IPS-NIHi7 (cell line): Measurements from ENCODE around the gene HIPK2.

Source experiments
- DNase-seq: peaks from one replicate; pipeline ENCODE4 v3.0.0; 2012; ENCODE audit warnings: mixed read lengths; ENCODE audit errors: extremely low spot score

The HIPK2 gene

DNA sequence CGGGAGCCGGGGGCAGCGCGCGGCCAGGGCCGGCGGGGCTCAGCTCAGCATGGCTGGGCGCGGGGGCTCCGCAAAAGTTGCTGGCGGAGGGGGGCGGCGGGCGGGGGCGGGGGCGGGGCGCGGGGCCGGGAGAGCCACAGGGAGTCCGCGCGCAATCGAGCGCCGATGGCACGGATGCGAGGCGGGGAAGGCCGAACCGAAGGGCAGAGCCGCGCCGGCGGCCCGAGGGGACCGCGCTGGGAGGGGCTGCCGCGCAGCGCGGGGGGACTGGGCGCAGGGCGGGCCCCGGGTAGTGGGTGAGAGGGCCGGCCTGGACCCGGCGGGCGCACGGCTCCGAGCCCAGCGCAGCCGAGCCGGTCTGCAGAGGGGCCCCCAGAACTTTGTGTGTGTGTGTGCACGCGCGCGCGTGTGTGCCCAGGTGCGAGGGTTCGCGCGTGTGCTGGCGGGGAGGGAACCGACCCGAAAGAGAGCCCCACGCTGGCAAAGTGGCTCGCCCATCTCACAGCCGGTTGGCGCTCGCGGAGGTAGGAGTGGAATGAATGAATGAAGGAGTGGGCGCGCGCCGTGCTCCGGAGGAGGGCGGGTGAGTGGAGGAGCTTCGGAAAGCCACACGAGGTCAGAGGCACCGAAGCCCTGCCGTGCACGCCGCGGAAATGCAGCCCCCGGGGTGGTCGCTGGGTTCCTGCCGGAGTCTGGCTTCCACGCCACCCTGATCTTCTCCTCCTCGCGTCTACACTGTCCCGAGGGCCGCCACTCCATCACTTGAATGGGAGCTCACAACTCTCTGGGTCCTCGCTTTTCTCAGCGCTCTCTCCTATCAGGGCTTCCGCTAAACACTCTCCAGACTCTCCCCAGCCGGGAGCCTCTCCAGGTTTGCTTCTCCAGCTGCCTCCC lies at the start of gene HIPK2:
HIPK2 (minus strand) TSS at position 51 of the 894 bp plus-strand sequence. CDS start 375 bp downstream, outside the sequence.
- DNase-seq: peak; percentile 92

DNA sequence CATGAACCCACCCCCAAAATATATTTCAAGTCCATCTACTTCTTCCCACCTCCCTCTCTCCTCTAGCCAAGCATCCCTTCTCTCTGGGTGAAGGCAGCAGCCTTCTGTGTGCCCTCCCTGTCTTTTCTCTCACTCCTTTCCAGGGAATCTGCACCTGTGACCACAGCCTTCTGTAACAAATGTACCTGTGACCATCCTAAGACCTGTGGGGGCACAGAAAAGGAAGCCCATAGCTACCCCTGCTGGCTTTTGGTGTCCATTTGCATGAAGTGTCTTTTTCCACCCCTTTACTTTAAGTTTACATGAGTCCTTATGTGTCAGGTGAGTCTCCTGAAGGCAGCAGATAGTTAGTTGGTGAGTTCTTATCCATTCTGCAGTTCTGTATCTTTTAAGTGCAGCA lies 49.2 kb upstream of the HIPK2 start:
- DNase-seq: no peak

DNA sequence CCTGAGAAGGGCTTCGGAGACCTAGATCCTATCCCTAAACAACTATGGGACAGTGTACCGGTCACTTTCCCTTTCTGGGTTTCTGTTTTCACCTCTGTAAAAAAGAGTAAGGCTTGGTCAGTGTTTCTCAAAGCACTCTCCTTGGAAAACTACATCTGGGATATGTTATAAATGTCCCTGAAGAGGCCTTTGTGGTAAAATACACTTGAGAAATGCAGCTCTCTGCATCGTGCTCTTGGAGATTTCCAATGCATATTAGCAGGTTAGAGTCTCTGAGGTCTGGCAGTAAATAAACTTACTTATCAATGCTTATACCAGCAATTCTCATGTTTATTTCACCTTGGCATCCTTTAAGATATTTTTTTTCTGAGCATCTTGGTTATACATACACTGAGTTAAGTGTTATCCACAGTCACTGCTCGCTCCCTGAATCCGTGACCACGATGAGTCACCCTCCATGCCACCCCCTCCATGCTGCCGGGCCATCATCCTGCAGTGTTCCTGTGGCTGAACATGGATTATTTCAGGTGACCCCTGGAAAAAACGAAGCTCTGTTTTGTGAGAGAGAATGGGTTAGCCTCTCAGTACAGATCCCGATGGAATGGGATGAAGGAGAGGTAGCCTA lies 48.0 kb upstream of the HIPK2 start:
- no peak for DNase-seq

DNA sequence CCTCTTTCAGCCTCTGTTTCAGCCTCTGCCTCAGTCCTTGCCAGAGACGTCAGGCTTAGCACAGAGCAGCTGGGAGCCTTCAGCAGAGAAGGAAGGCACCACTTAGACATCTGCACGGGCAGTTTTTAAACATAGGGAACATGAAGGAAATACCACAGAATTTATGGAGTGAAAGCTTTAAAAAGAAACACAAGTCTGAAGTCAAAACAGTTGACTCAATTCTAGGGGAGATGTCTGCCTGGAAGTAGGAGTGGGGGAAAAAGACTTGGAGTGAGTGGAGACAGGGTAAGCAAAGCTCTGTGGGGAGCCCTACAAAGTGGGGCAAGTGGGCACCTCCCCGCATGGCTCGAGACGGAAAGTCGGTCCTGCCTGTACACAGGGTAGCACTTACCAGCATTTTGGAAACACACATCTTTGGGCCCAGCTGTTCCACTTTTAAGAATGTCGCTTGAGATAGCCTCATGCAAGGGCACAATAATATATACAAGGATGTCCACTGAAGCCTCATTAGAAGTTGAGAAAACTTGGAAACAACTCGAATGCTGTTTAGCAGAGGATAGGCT lies 46.2 kb upstream of the HIPK2 start:
- DNase-seq: no peak

DNA sequence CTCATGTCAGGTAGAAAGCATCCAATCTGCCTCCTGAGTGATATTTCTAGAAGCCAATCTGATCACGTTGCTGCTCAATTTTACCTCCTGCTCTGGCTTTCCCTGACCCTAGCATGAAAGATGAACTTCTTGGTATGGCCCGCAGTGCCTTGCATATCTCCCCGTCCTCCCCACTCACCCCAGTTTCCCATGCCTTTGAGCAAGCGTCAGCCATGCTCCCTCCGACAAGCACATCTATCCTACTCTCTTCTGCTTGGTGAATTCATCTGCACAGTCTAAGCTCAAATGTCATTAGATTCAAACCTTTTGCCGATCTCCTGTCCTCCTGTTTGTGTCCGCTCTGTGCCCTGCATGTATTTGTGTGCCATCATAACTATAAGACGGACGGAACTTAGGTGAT lies 45.1 kb upstream of the HIPK2 start:
- DNase-seq: no peak

DNA sequence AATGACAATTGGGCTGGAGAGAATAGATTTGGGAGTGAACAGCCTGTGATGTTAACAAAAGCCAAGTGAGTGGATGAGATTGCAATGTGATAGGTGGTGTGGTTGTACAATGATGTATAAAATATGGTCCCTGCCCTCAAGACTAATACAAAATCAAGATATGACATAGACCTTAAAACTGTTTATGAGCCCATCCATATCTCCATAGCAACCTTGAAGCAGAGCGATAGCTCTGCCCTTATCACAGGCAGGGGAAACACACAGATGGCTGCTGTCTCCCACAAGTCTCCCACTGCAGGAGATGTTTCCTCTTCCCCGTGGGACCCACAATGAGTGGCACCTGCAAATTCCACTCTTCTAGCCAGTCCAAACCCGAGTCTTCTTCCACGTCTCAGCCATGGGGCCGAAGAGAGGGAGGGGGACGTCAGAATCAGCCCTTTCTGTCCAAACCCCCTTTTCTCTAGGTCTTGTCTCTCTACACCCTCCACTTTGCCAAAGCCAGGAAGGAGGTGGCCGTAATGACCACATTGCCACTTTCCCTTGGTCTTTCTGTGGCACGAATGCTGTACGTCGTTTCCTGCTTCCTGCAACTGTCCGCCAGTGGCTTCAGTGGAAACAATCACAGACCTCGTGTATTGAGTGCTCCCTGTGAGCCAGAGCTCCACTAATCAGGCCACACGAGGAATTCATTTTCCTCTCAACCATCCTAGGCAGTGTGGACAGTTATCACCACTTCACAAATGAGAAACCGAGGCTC lies 43.7 kb upstream of the HIPK2 start:
- no peak for DNase-seq

GRCh38 chr7:139820089-139820488 lies 42.3 kb upstream of the HIPK2 start:
- no peak for DNase-seq

DNA sequence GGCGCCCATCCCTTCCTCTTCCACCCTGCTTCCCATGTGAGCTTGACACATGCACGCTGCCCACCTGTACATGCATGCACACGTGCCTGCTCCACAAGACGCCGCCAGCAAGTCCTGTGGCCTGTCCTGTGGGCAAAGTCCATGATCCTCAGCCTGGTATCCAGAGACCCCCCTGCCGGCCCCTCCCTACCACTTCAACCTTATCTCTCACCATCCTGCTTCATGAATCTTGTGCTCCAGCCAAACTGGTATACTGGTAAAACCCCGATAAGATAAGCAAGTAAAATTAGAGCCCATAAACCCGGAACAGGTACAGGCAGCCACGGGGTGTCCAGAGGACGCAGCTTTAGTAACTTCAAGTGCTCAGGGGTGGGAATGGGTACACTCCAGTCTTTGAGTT lies 39.5 kb upstream of the HIPK2 start:
- no peak for DNase-seq

- DNase-seq: no peak
These were observed 35.9 kb upstream of the HIPK2 start for GRCh38 chr7:139813689-139814088.

GRCh38 chr7:139813151-139813550 lies 35.4 kb upstream of the HIPK2 start:
- DNase-seq: no peak

DNA sequence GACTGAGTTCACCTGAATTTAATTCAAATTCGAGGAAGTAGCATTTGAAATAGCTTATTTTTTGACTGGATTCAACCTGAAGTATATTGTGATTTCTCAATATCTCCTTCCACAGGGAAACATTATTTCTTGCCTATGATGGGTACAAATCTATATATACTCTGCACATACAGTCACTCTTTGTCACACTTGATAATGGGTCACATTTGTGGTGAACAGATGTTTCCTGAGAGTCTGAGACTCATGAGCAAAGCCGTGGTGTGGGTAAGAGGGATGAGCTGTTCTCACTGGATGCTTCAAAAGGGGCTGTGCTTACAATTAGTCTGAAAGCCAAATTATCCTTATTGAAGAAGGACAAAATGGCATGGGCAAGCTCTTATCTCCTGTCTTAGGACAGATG lies 33.3 kb upstream of the HIPK2 start:
- no peak for DNase-seq

DNA sequence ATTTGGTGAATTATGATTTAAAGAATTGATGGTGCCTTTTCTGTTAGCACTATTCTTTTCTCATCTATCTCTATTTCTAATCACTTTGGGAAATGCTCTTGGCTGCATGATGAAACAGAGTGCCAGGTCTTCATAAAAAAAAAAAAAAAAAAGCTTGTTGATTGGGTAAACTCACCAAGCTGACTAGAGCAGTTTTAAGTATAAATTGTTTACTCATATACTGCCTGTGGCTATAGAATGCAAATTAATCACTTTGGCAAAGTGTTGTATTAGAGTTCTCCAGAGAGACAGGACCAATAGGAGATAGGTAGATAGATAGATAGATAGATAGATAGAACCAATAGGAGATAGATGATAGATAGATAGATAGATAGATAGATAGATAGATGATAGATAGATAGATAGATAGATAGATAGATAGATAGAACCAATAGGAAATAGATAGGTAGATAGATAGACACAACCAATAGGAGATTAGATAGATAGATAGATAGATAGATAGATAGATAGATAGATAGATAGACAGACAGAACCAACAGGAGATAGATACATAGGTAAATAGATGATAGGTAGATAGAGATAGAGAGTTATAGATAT lies 31.1 kb upstream of the HIPK2 start:
- no peak for DNase-seq

DNA sequence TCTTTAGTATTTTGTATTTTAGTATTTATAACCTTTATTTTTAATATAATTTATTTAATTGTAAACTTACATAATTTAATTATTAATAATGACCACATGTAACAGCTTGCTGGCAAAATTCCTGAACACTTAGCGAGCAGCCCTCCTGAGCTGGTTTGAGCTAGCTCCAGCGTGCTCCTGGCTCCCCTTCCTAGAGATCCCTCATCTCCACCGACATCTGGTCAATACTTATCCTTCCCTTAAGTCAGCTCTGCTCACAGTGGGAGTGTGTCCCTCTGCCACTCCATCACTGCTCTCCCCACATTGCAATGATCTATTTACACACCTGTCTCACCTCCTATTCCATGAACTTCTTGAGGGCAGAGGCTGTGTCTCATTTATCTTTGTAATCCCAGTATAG lies 30.6 kb upstream of the HIPK2 start:
- no peak for DNase-seq

DNA sequence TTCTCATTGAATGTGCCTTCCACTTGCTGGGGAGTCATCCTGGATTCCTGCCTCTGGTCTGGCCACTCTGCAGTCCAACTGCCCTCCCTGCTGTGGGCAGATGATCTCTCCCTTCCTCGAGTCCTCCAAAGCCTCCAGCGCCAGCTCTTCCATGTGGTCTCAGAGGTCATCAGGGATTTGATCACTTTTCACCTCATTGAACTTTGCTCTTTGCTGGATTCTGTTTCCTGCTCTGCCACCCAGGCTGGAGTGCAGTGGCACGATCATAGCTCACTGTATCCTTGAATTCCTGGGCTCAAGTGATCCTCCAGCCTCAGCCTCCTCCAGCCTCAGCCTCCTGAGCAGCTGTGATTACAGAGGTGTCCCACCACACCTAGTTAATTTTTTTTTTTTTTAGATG lies 29.2 kb upstream of the HIPK2 start:
- no peak for DNase-seq

DNA sequence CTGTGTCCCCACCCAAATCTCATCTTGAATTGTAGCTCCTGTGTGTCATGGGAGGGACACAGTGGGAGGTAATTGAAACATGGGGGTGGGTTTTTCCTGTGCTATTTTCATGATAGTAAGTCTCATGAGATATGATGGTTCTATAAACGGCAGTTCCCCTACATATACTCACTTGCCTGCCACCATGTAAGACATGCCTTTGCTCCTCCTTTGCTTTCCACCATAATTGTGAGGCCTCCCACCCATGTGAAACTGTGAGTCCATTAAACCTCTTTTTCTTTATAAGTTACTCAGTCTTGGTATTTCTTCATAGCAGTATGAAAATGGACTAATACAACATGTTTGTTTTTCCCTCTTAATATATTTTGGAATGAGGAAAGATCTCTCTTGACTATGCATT lies 26.8 kb upstream of the HIPK2 start:
- no peak for DNase-seq

DNA sequence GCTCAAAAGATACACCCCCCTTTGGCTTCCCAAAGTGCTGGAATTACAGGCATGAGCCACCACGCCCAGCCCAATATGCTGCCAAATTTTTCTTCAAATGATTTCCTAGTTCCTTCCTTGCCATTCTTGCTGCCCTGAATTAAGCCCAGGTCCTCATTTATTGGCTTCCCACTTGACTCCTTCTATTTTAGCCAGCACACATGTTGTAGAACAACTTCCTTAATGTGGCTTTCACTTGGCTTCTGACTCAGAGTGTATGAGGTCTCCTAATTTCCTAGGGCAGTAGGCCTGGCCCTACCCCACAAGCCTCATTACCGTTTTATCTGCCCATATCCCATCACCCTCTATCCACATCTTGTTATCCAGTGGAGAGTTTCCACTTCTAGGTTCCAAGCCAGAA lies 21.8 kb upstream of the HIPK2 start:
- DNase-seq: no peak

- DNase-seq: no peak
These were observed 21.1 kb upstream of the HIPK2 start for GRCh38 chr7:139798892-139799291.

GRCh38 chr7:139798221-139798620 lies 20.4 kb upstream of the HIPK2 start:
- DNase-seq: no peak

DNA sequence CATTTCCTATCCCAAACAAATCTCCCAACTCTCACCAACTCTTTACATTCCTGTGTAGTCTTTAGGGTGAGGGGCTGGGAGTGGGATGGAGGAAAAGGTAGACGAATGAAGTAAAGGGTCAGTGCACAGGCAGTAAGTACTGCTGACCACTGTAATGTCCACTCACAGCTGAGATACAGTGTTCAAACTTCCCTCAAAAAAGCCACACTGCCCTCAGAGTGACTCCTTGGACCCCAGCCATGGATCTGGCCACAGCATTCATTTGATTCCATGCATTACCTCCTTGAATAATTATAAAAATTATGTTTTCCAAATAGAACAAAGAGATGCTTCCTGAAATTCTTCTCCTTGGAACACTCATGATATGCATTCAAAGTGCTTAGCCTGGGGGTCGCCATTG lies 19.8 kb upstream of the HIPK2 start:
- DNase-seq: no peak

GRCh38 chr7:139791316-139791715 lies 13.5 kb upstream of the HIPK2 start:
- DNase-seq: no peak

- no peak for DNase-seq
These were observed 6.8 kb upstream of the HIPK2 start for GRCh38 chr7:139784648-139785047.
